ENCODE measurements around the gene HSD11B2. TPM values are rescaled to one million over a fixed set of nuclear protein-coding genes. Genes with fewer than 3 reads are reported as not detected.

The HSD11B2 gene
- total RNA-seq, 1 donor from 2014 or later, result 2.6 TPM

GRCh38 chr16:67390816-67391423 lies 40.0 kb upstream of the HSD11B2 start:
- peaks cover 57 to 60% (median 60%) of the 10 kb centered on the region in 3 donors for H3K4me1 ChIP-seq (ENCODE audit: control insufficient read depth in 3 of 3, insufficient read depth in 3 of 3, low read length in 3 of 3)
- no peaks in the 10 kb centered on the region for H3K27me3 ChIP-seq (ENCODE audit: control insufficient read depth in 3 of 3, insufficient read depth in 3 of 3, low read length in 3 of 3)
- H3K36me3 ChIP-seq (ENCODE audit: control insufficient read depth in 3 of 3, insufficient read depth in 3 of 3, low read length in 3 of 3), result no peaks in the 10 kb centered on the region
- no peaks in the 10 kb centered on the region for H3K9me3 ChIP-seq (ENCODE audit: control insufficient read depth in 3 of 3, low read length in 3 of 3)
- H3K4me3 ChIP-seq (ENCODE audit: low read length in 3 of 3), result peak overlapping the region in 2 of 3 donors; percentile 14 to 35
- peak overlapping the region in 2 of 3 donors; percentile 73 to 82 for H3K9ac ChIP-seq (ENCODE audit: low read depth in 1 of 3, low read length in 3 of 3)
- peak overlapping the region; percentile 80 for H3K27ac ChIP-seq (ENCODE audit: low read depth, low read length)

- Histone ChIP-seq H3K4me1 (ENCODE audit: control insufficient read depth in 3 of 3, insufficient read depth in 3 of 3, low read length in 3 of 3) (peaks cover 61 to 67% (median 66%) of the 10 kb centered on the region in 3 donors), H3K9me3 (ENCODE audit: control insufficient read depth in 3 of 3, low read length in 3 of 3) (no peaks in the 10 kb centered on the region), H3K9ac (ENCODE audit: low read depth in 1 of 3, low read length in 3 of 3) (peak overlapping the region; percentile 73 to 85 (median 82)), H3K4me3 (ENCODE audit: low read length in 3 of 3) (peak overlapping the region; percentile 79 to 83 (median 82)), H3K27me3 (ENCODE audit: control insufficient read depth in 3 of 3, insufficient read depth in 3 of 3, low read length in 3 of 3) (no peaks in the 10 kb centered on the region), H3K36me3 (ENCODE audit: control insufficient read depth in 3 of 3, insufficient read depth in 3 of 3, low read length in 3 of 3) (no peaks in the 10 kb centered on the region), H3K27ac (ENCODE audit: low read depth, low read length) (peak overlapping the region; percentile 80)
These were observed 39.3 kb upstream of the HSD11B2 start for GRCh38 chr16:67391424-67392300.

GRCh38 chr16:67392301-67393059 lies 38.4 kb upstream of the HSD11B2 start:
- peak overlapping the region; percentile 80 for H3K27ac ChIP-seq (ENCODE audit: low read depth, low read length)
- H3K4me1 ChIP-seq (ENCODE audit: control insufficient read depth in 3 of 3, insufficient read depth in 3 of 3, low read length in 3 of 3), result peaks cover 68 to 73% (median 73%) of the 10 kb centered on the region in 3 donors
- H3K27me3 ChIP-seq (ENCODE audit: control insufficient read depth in 3 of 3, insufficient read depth in 3 of 3, low read length in 3 of 3), result no peaks in the 10 kb centered on the region
- H3K36me3 ChIP-seq (ENCODE audit: control insufficient read depth in 3 of 3, insufficient read depth in 3 of 3, low read length in 3 of 3), result no peaks in the 10 kb centered on the region
- peak overlapping the region; percentile 79 to 83 (median 82) for H3K4me3 ChIP-seq (ENCODE audit: low read length in 3 of 3)
- peak overlapping the region; percentile 73 to 85 (median 82) for H3K9ac ChIP-seq (ENCODE audit: low read depth in 1 of 3, low read length in 3 of 3)
- no peaks in the 10 kb centered on the region for H3K9me3 ChIP-seq (ENCODE audit: control insufficient read depth in 3 of 3, low read length in 3 of 3)

- Histone ChIP-seq H3K9me3 (ENCODE audit: control insufficient read depth in 3 of 3, low read length in 3 of 3) (no peaks in the 10 kb centered on the region), H3K4me1 (ENCODE audit: control insufficient read depth in 3 of 3, insufficient read depth in 3 of 3, low read length in 3 of 3) (peaks cover 68 to 81% (median 73%) of the 10 kb centered on the region in 3 donors), H3K36me3 (ENCODE audit: control insufficient read depth in 3 of 3, insufficient read depth in 3 of 3, low read length in 3 of 3) (no peaks in the 10 kb centered on the region), H3K27ac (ENCODE audit: low read depth, low read length) (peak within 1 kb of the TSS; percentile 80), H3K27me3 (ENCODE audit: control insufficient read depth in 3 of 3, insufficient read depth in 3 of 3, low read length in 3 of 3) (no peaks in the 10 kb centered on the region), H3K4me3 (ENCODE audit: low read length in 3 of 3) (peak within 1 kb of the TSS; percentile 79 to 83 (median 82)), H3K9ac (ENCODE audit: low read depth in 1 of 3, low read length in 3 of 3) (peak within 1 kb of the TSS; percentile 73 to 85 (median 82))
These were observed 37.7 kb upstream of the HSD11B2 start, which contains the start of gene TPPP3 for GRCh38 chr16:67393111-67393787. TSS of gene TPPP3 (minus strand) at chr16:67393498. CDS start at chr16:67391111, 2,387 bp downstream.

GRCh38 chr16:67393788-67394154 lies 37.1 kb upstream of the HSD11B2 start:
- Histone ChIP-seq H3K9ac (ENCODE audit: low read depth in 1 of 3, low read length in 3 of 3) (peak overlapping the region; percentile 43 to 72 (median 56)), H3K27ac (ENCODE audit: low read depth, low read length) (peak overlapping the region; percentile 80), H3K36me3 (ENCODE audit: control insufficient read depth in 3 of 3, insufficient read depth in 3 of 3, low read length in 3 of 3) (no peaks in the 10 kb centered on the region), H3K4me3 (ENCODE audit: low read length in 3 of 3) (peak overlapping the region in 2 of 3 donors; percentile 62 to 83), H3K27me3 (ENCODE audit: control insufficient read depth in 3 of 3, insufficient read depth in 3 of 3, low read length in 3 of 3) (no peaks in the 10 kb centered on the region), H3K9me3 (ENCODE audit: control insufficient read depth in 3 of 3, low read length in 3 of 3) (no peaks in the 10 kb centered on the region), H3K4me1 (ENCODE audit: control insufficient read depth in 3 of 3, insufficient read depth in 3 of 3, low read length in 3 of 3) (peaks cover 68 to 86% (median 77%) of the 10 kb centered on the region in 3 donors)

- Histone ChIP-seq H3K36me3 (ENCODE audit: control insufficient read depth in 3 of 3, insufficient read depth in 3 of 3, low read length in 3 of 3) (no peaks in the 10 kb centered on the region), H3K4me1 (ENCODE audit: control insufficient read depth in 3 of 3, insufficient read depth in 3 of 3, low read length in 3 of 3) (peaks cover 63 to 87% (median 75%) of the 10 kb centered on the region in 3 donors), H3K9me3 (ENCODE audit: control insufficient read depth in 3 of 3, low read length in 3 of 3) (no peaks in the 10 kb centered on the region), H3K9ac (ENCODE audit: low read depth in 1 of 3, low read length in 3 of 3) (peak overlapping the region; percentile 43 to 72 (median 56)), H3K27ac (ENCODE audit: low read depth, low read length) (peak overlapping the region; percentile 80), H3K27me3 (ENCODE audit: control insufficient read depth in 3 of 3, insufficient read depth in 3 of 3, low read length in 3 of 3) (no peaks in the 10 kb centered on the region), H3K4me3 (ENCODE audit: low read length in 3 of 3) (peak overlapping the region in 2 of 3 donors; percentile 7 to 83)
These were observed 36.5 kb upstream of the HSD11B2 start for GRCh38 chr16:67394155-67395104.

- Histone ChIP-seq H3K4me1 (ENCODE audit: control insufficient read depth in 3 of 3, insufficient read depth in 3 of 3, low read length in 3 of 3) (peaks cover 63 to 87% (median 75%) of the 10 kb centered on the region in 3 donors), H3K27me3 (ENCODE audit: control insufficient read depth in 3 of 3, insufficient read depth in 3 of 3, low read length in 3 of 3) (no peaks in the 10 kb centered on the region), H3K27ac (ENCODE audit: low read depth, low read length) (peak overlapping the region; percentile 83), H3K9ac (ENCODE audit: low read depth in 1 of 3, low read length in 3 of 3) (no peak overlapping the region), H3K4me3 (ENCODE audit: low read length in 3 of 3) (peak overlapping the region in 1 of 3 donors; percentile 7), H3K36me3 (ENCODE audit: control insufficient read depth in 3 of 3, insufficient read depth in 3 of 3, low read length in 3 of 3) (no peaks in the 10 kb centered on the region), H3K9me3 (ENCODE audit: control insufficient read depth in 3 of 3, low read length in 3 of 3) (no peaks in the 10 kb centered on the region)
These were observed 35.8 kb upstream of the HSD11B2 start for GRCh38 chr16:67395105-67395457.

GRCh38 chr16:67395458-67396158 lies 35.3 kb upstream of the HSD11B2 start:
- Histone ChIP-seq H3K27ac (ENCODE audit: low read depth, low read length) (peak overlapping the region; percentile 83), H3K4me1 (ENCODE audit: control insufficient read depth in 3 of 3, insufficient read depth in 3 of 3, low read length in 3 of 3) (peaks cover 64 to 87% (median 75%) of the 10 kb centered on the region in 3 donors), H3K27me3 (ENCODE audit: control insufficient read depth in 3 of 3, insufficient read depth in 3 of 3, low read length in 3 of 3) (no peaks in the 10 kb centered on the region), H3K36me3 (ENCODE audit: control insufficient read depth in 3 of 3, insufficient read depth in 3 of 3, low read length in 3 of 3) (no peaks in the 10 kb centered on the region), H3K4me3 (ENCODE audit: low read length in 3 of 3) (peak overlapping the region in 1 of 3 donors; percentile 22), H3K9me3 (ENCODE audit: control insufficient read depth in 3 of 3, low read length in 3 of 3) (no peaks in the 10 kb centered on the region), H3K9ac (ENCODE audit: low read depth in 1 of 3, low read length in 3 of 3) (peak overlapping the region in 2 of 3 donors; percentile 47 to 57)

All from skeletal muscle tissue (tissue), 4 donors.